IMR-90 (cell line): ENCODE measurements around the gene MAB21L4. TPM values are rescaled to one million over a fixed set of nuclear protein-coding genes. Genes with fewer than 3 reads are reported as not detected.
A peak's percentile ranks its signal among the peaks of the same experiment; 100 is the strongest.

Experiments
- ATAC-seq: fragments of 200-7000 bp; cut with Tn5 transposase; 2 replicates; pipeline ENCODE4 v1.9.1; 2020; ENCODE audit warnings: low read depth, mild to moderate bottlenecking, moderate library complexity
- BruUV-seq: library from RNA; stranded (reverse); fragments of 400-500 nt; replicated peaks from 2 replicates; lab custom pipeline; 2021; lab: Mats Ljungman, UMichigan
- CTCF ChIA-PET: fragments of 300-600 bp; formaldehyde crosslinking; extraction: SDS; loops from one replicate; lab custom pipeline; 2021; ENCODE audit warnings: antibody characterized with exemption; lab: Yijun Ruan, JAX
- POLR2A ChIA-PET: fragments of 300-600 bp; sonication (Branson Sonifier 250); formaldehyde crosslinking; loops from one replicate; lab custom pipeline; 2022; ENCODE audit warnings: antibody characterized with exemption; ENCODE audit not compliant: unreplicated experiment; lab: Charles Lee
- DNase-seq: peaks from one replicate; pipeline ENCODE4 v3.0.0; 2013
- H2AFZ ChIP-seq: replicated peaks from 2 replicates; pipeline ENCODE3; 2013; ENCODE audit warnings: low read length, mild to moderate bottlenecking; ENCODE audit not compliant: poor library complexity
- H2AK5ac ChIP-seq: 2 replicates; pipeline ENCODE4 v1.6.1; 2013; ENCODE audit warnings: low read depth, low read length, inconsistent platforms
- H2AK9ac ChIP-seq: replicated peaks from 2 replicates; pipeline ENCODE3; 2013; ENCODE audit warnings: mild to moderate bottlenecking, low read depth, low read length, moderate library complexity; ENCODE audit not compliant: poor library complexity
- H2BK120ac ChIP-seq: 2 replicates; pipeline ENCODE4 v1.6.1; 2013; ENCODE audit warnings: low read depth, low read length, inconsistent platforms
- H2BK15ac ChIP-seq: 3 replicates; pipeline ENCODE4 v1.6.1; 2013; ENCODE audit warnings: low read depth, low read length, inconsistent platforms
- H2BK20ac ChIP-seq: 2 replicates; pipeline ENCODE4 v1.6.1; 2013; ENCODE audit warnings: low read depth, mild to moderate bottlenecking, inconsistent platforms, low read length, moderate library complexity
- H2BK5ac ChIP-seq: 2 replicates; pipeline ENCODE4 v1.6.1; 2013; ENCODE audit warnings: mild to moderate bottlenecking, low read depth, low read length, inconsistent platforms; ENCODE audit not compliant: poor library complexity, severe bottlenecking
- H3K14ac ChIP-seq: replicated peaks from 2 replicates; pipeline ENCODE4 v1.6.1; 2013; ENCODE audit warnings: low read depth, low read length, inconsistent platforms
- H3K18ac ChIP-seq: 2 replicates; pipeline ENCODE4 v1.6.1; 2013; ENCODE audit warnings: low read depth, low read length, control low read depth
- H3K23ac ChIP-seq: 2 replicates; pipeline ENCODE4 v1.6.1; 2013; ENCODE audit warnings: low read depth, low read length, inconsistent platforms
- H3K27ac ChIP-seq: 2 replicates; pipeline ENCODE4 v1.5.1; 2013; ENCODE audit warnings: mild to moderate bottlenecking, control low read depth, low read length; ENCODE audit not compliant: insufficient read depth
- H3K27me3 ChIP-seq: 2 replicates; pipeline ENCODE4 v1.6.1; 2013; ENCODE audit warnings: low read length; ENCODE audit not compliant: control insufficient read depth, insufficient read depth
- H3K36me3 ChIP-seq: 2 replicates; pipeline ENCODE4 v1.6.1; 2013; ENCODE audit warnings: low read length, mixed read lengths; ENCODE audit not compliant: control insufficient read depth, insufficient read depth
- H3K4ac ChIP-seq: 2 replicates; pipeline ENCODE4 v1.6.1; 2013; ENCODE audit warnings: low read depth, low read length, inconsistent platforms
- H3K4me1 ChIP-seq: 2 replicates; pipeline ENCODE4 v1.6.1; 2013; ENCODE audit warnings: low read length, mixed read lengths; ENCODE audit not compliant: control insufficient read depth, insufficient read depth
- H3K4me2 ChIP-seq: 2 replicates; pipeline ENCODE4 v1.6.1; 2013; ENCODE audit warnings: low read depth, mild to moderate bottlenecking, control low read depth, low read length, moderate library complexity
- H3K4me3 ChIP-seq: 2 replicates; pipeline ENCODE4 v1.5.1; 2013; ENCODE audit warnings: low read depth, mild to moderate bottlenecking, control low read depth, low read length, moderate library complexity; ENCODE audit not compliant: insufficient read depth
- H3K56ac ChIP-seq: 2 replicates; pipeline ENCODE4 v1.6.1; 2013; ENCODE audit warnings: low read length, inconsistent platforms; ENCODE audit not compliant: insufficient read depth; ENCODE audit errors: extremely low read depth
- H3K79me1 ChIP-seq, 2 experiments: 2 replicates each; pipeline ENCODE4 v1.6.1; 2013; ENCODE audit warnings: low read length in 2 of 2, inconsistent platforms in 1 of 2, low read depth in 1 of 2
- H3K9ac ChIP-seq: 2 replicates; pipeline ENCODE4 v1.6.1; 2013; ENCODE audit warnings: low read depth, low read length, control low read depth
- H3K9me1 ChIP-seq: 2 replicates; pipeline ENCODE4 v1.6.1; 2013; ENCODE audit warnings: low read length, inconsistent platforms; ENCODE audit not compliant: insufficient read depth
- H3K9me3 ChIP-seq: 2 replicates; pipeline ENCODE4 v1.6.1; 2013; ENCODE audit warnings: low read length; ENCODE audit not compliant: control insufficient read depth, insufficient read depth
- H4K20me1 ChIP-seq: 2 replicates; pipeline ENCODE4 v1.6.1; 2013; ENCODE audit warnings: low read length, inconsistent platforms; ENCODE audit not compliant: insufficient read depth
- H4K5ac ChIP-seq: 2 replicates; pipeline ENCODE4 v1.6.1; 2013; ENCODE audit warnings: mild to moderate bottlenecking, low read depth, low read length, control low read depth
- H4K8ac ChIP-seq, 2 experiments: 2 replicates each; pipeline ENCODE4 v1.6.1; 2013; ENCODE audit warnings: low read depth in 2 of 2, low read length in 2 of 2, control low read depth in 1 of 2, inconsistent platforms in 1 of 2
- H4K91ac ChIP-seq: 2 replicates; pipeline ENCODE4 v1.6.1; 2013; ENCODE audit warnings: low read depth, low read length, inconsistent platforms; ENCODE audit not compliant: insufficient read depth
- BHLHE40 ChIP-seq: fragments of 150-350 bp; IDR thresholded peaks from 2 replicates; pipeline ENCODE4 v1.6.1; 2016; ENCODE audit warnings: mild to moderate bottlenecking, low read depth, low read length
- CTCF ChIP-seq: conservative IDR thresholded peaks from 2 replicates; pipeline ENCODE4 v1.5.1; 2012; ENCODE audit warnings: mild to moderate bottlenecking, low read depth, low read length, improper control_type of control experiment
- ELK1 ChIP-seq: fragments of 150-350 bp; IDR thresholded peaks from 2 replicates; pipeline ENCODE4 v1.6.1; 2016; ENCODE audit warnings: low read depth, mild to moderate bottlenecking, low read length, moderate library complexity, borderline replicate concordance
- FOS ChIP-seq: fragments of 150-350 bp; IDR thresholded peaks from 2 replicates; pipeline ENCODE4 v1.6.1; 2016; ENCODE audit warnings: low read depth, low read length
- MAZ ChIP-seq: IDR thresholded peaks from 2 replicates; pipeline ENCODE4 v1.6.1; 2012; ENCODE audit warnings: low read depth, mild to moderate bottlenecking, low read length, improper control_type of control experiment, moderate library complexity, borderline replicate concordance
- MXI1 ChIP-seq: IDR thresholded peaks from 2 replicates; pipeline ENCODE4 v1.6.1; 2012; ENCODE audit warnings: low read depth, mild to moderate bottlenecking, low read length, moderate library complexity, borderline replicate concordance
- RAD21 ChIP-seq: IDR thresholded peaks from 2 replicates; pipeline ENCODE4 v1.6.1; 2012; ENCODE audit warnings: low read length, improper control_type of control experiment
- RFX5 ChIP-seq: IDR thresholded peaks from 2 replicates; pipeline ENCODE4 v1.8.0; 2012; ENCODE audit warnings: low read depth, mild to moderate bottlenecking, low read length, moderate library complexity
- USF2 ChIP-seq: fragments of 150-350 bp; IDR thresholded peaks from 2 replicates; pipeline ENCODE4 v1.6.1; 2017; ENCODE audit warnings: mild to moderate bottlenecking, antibody characterized with exemption, low read length, low read depth
- WGBS, 2 experiments: methylation state at CpG; one replicate each; pipeline versions ENCODE4 v1.1.5 to v1.1.7; 2013; ENCODE audit warnings: missing lambda C conversion rate in 2 of 2; ENCODE audit not compliant: insufficient read length in 1 of 2; ENCODE audit errors: extremely low coverage in 2 of 2; 5-methylcytosine and 5-hydroxymethylcytosine counted together
- dilution Hi-C: fragments of 300-500 bp; cut with HindIII; formaldehyde crosslinking; loops from one replicate; pipeline ENCODE4 v1.14.3; 2018; ENCODE audit warnings: low sequenced_read_pairs; ENCODE audit not compliant: unreplicated experiment
- in situ Hi-C: fragments of 300-500 bp; cut with MboI; formaldehyde crosslinking; loops from 3 replicates; pipeline ENCODE4 v1.14.3; 2019; ENCODE audit warnings: low sequenced_read_pairs, inconsistent platforms, mixed read lengths
- intact Hi-C: fragments of 100-400 bp; cut with micrococcal nuclease; formaldehyde crosslinking; loops from 2 replicates; pipeline ENCODE4 v1.10.0; 2022
- polyA plus RNA-seq, 3 experiments: library from polyadenylated mRNA; depleted of rRNA; stranded (reverse); fragments of >200 nt; gene quantifications; 2 replicates each; pipeline ENCODE4 v1.2.3, GENCODE V29; 2012; ENCODE audit warnings: low replicate concordance in 1 of 3
- total RNA-seq: library from RNA; depleted of rRNA; stranded (reverse); fragments of >200 nt; gene quantifications from 2 replicates; pipeline ENCODE4 v1.2.3, GENCODE V29; 2012

MAB21L4 gene
- total and polyA plus RNA-seq, 2 of the 4 experiments (the other 2 are of a cell fraction), result not detected

GRCh38 chr2:240926516-240927389 is 30.8 kb upstream of the MAB21L4 start:
- peak overlapping the region; percentile 54; the same call in 1 of the 2 replicates for H3K14ac ChIP-seq
- peak overlapping the region; percentile 73 for H2AFZ ChIP-seq
- no peaks in the 10 kb centered on the region for H3K36me3 ChIP-seq
- peak overlapping the region; percentile 90 for H3K4me2 ChIP-seq
- peak overlapping the region; percentile 80; the same call in 1 of the 2 replicates for H3K18ac ChIP-seq
- H2AK9ac ChIP-seq, result no peak overlapping the region
- DNase-seq, result peak; percentile 56
- peak overlapping the region; percentile 2 to 47; a peak in 1 of 4 replicates for H4K8ac ChIP-seq
- intact Hi-C loops (no loop called here), dilution Hi-C loops (no loop called here), in situ Hi-C loops (no loop called here)
- no peaks in the 10 kb centered on the region for H3K79me1 ChIP-seq
- WGBS, 2 experiments, result 18% methylated on average over 12 of the region's 38 CpGs; no CpG with 5 or more reads in 1 of the 2 experiments
- no TSS peak for BruUV-seq
- peak overlapping the region; percentile 46; the same call in 1 of the 2 replicates for H3K9ac ChIP-seq
- POLR2A ChIA-PET, result no interaction called here
- TF ChIP-seq CTCF (no peak), RFX5 (no peak), MXI1 (no peak), FOS (0 out of 2 replicates have a peak, but pooled peaks have one; percentile 22), USF2 (no peak), RAD21 (no peak), MAZ (no peak), ELK1 (no peak), BHLHE40 (peak; percentile 4; the same call in 1 of the 2 replicates)
- H2AK5ac ChIP-seq, result no peak overlapping the region
- H2BK120ac ChIP-seq, result no peak overlapping the region; the same call in 1 of the 2 replicates
- peaks cover 14% of the 10 kb centered on the region for H3K4me1 ChIP-seq
- H3K4me3 ChIP-seq, result peak overlapping the region; percentile 40; the same call in 1 of the 2 replicates
- H2BK5ac ChIP-seq, result no peak overlapping the region
- H2BK20ac ChIP-seq, result no peak overlapping the region
- H3K27ac ChIP-seq, result peak overlapping the region; percentile 19; the same call in 1 of the 2 replicates
- CTCF ChIA-PET, result no interaction called here
- peaks cover 14% of the 10 kb centered on the region for H3K27me3 ChIP-seq
- H4K5ac ChIP-seq, result peak overlapping the region; percentile 80; the same call in 1 of the 2 replicates
- peak overlapping the region; percentile 70; the same call in 1 of the 3 replicates for H2BK15ac ChIP-seq
- H3K23ac ChIP-seq, result no peak overlapping the region
- no peaks in the 10 kb centered on the region for H3K9me3 ChIP-seq
- H4K20me1 ChIP-seq, result no peaks in the 10 kb centered on the region
- ATAC-seq, result peak; percentile 82
- H3K4ac ChIP-seq, result no peak overlapping the region
- no peak overlapping the region for H3K56ac ChIP-seq
- peaks cover 5% of the 10 kb centered on the region; the same call in 1 of the 2 replicates for H3K9me1 ChIP-seq
- H4K91ac ChIP-seq, result no peak overlapping the region
